ENCODE results near the gene DUXB. TPM values are rescaled to one million over a fixed set of nuclear protein-coding genes. Genes with fewer than 3 reads are reported as not detected.

Gene DUXB
- total RNA-seq, result not detected in 2 replicates

DNA sequence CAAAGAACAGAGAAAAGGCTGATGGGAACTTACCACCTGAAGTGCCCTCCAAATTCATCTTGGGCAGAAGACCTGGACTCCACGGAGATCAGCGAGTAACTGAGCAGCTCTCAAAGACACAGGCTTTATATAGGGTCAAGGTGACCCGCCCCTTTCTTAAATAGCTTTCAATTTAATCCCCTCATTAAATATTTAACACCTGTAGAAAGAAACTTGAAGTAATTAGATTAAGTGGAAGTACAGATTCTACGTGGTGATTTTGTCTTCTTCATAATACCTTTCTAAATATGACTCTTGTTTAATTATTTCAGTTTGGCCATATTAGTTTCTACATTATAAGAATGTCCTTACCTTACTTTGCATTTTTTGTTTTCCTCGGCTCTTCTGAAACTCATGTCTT lies at the start of gene DUXB:
Gene DUXB (minus strand): TSS at position 101 of the 400 bp plus-strand sequence. CDS start 43 bp downstream, at position 58.

DNA sequence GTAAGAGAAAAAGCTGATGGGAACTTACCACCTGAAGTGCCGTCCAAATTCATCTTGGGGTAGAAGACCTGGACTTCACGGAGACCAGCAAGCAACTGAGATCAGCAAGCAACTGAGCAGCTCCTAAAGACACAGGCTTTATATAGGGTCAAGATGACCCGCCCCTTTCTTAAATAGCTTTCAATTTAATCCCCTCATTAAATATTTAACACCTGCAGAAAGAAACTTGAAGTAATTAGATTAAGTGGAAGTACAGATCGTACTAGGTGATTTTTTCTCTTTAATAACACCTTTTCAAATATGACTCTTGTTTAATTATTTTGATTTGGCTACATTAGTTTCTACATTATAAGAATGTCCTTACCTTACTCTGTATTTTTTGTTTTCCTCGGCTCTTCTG lies 25.1 kb upstream of the DUXB start, which contains the start of gene CPHXL:
Gene CPHXL (minus strand): TSS at position 101 of the 400 bp plus-strand sequence. CDS start 48 bp downstream, at position 53.

DNA sequence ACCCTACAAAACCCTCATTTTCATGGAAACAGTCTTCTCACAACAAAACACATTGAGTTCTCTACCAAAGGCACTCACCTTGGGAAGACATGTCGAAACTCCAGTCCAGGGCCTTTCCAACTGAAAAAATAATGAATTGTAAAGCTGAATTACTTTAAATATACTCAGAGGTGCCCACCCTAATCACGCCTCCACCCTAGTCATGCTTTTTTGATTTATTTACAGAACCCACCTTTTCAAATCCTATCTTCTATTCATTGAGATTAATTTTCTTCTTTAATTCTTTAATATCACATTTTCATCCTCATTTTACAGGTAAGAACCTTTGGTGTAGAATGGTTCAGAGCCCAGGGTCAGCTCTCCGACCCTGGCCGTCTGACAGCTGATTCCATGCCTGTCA lies 24.4 kb downstream of the DUXB start, which contains the start of gene CPHXL2:
Gene CPHXL2 (minus strand): TSS at position 101 of the 400 bp plus-strand sequence. CDS start 10 bp downstream, at position 91.

GRCh38 chr16:75647492-75648264 lies 53.6 kb downstream of the DUXB start, which contains the start of the genes KARS1 and TERF2IP:
Gene KARS1 (minus strand): TSS chr16:75647665. CDS start chr16:75647639, 26 bp downstream.
Gene TERF2IP (plus strand): TSS chr16:75647773. CDS start chr16:75647883, 110 bp downstream.

Other genes with a start within 250 kb of the DUXB start
- gene TMEM170A, start 236.8 kb downstream of the DUXB start, total RNA-seq, result 17.9 and 30.9 TPM in 2 replicates
- 0.22 and 1.00 TPM in 2 replicates for gene CHST6, start 206.0 kb downstream of the DUXB start, total RNA-seq
- under 0.01 and 0.11 TPM in 2 replicates for gene CHST5, start 165.4 kb downstream of the DUXB start, total RNA-seq
- gene TMEM231, start 145.2 kb downstream of the DUXB start, total RNA-seq, result 15.1 and 18.4 TPM in 2 replicates
- 38.5 and 44.0 TPM in 2 replicates for gene GABARAPL2, start 135.1 kb downstream of the DUXB start, total RNA-seq
- 59.1 and 101 TPM in 2 replicates for gene ADAT1, start 78.2 kb downstream of the DUXB start, total RNA-seq
- 135 and 202 TPM in 2 replicates for gene KARS1, start 53.8 kb downstream of the DUXB start, total RNA-seq
- gene TERF2IP, start 53.7 kb downstream of the DUXB start, total RNA-seq, result 55.9 and 65.4 TPM in 2 replicates
- gene CPHXL2, start 24.5 kb downstream of the DUXB start, total RNA-seq, result not detected in 2 replicates
- gene CPHXL, start 25.0 kb upstream of the DUXB start, total RNA-seq, result not detected in 2 replicates

All from uterine smooth muscle cell (primary cell).